Measurements from ENCODE around the gene TBC1D21. TPM values are rescaled to one million over a fixed set of nuclear protein-coding genes. Genes with fewer than 3 reads are reported as not detected.
"Not testable (repeated sequence)": the region's sequence is repeated elsewhere in the genome, so short reads cannot be mapped to it uniquely, and the experiment has no call there.

Gene TBC1D21
- total RNA-seq, 6 donors from 2014 or later: not detected

GRCh38 chr15:73936588-73937290, 63.4 kb downstream of the TBC1D21 start:
- 46 to 50% methylated on average over 7 to 12 of the region's 12 CpGs for WGBS, 2 donors
- Histone ChIP-seq H3K4me3 (no peak overlapping the region), H3K27me3 (no peaks in the 10 kb centered on the region), H3K4me1 (peaks cover 5 to 27% (median 20%) of the 10 kb centered on the region in 4 donors), H3K9me3 (no peaks in the 10 kb centered on the region), H3K36me3 (no peaks in the 10 kb centered on the region), H3K27ac (no peak overlapping the region)
- no peak for DNase-seq
- ATAC-seq (ENCODE audit: low FRiP score in 2 of 2): no peak
- no peak for TF ChIP-seq POLR2AphosphoS5 (IDR thresholded peaks at IDR 0.05)
- no peak for TF ChIP-seq EP300 (IDR thresholded peaks at IDR 0.05)
- TF ChIP-seq POLR2A (IDR thresholded peaks at IDR 0.05): no peak
- TF ChIP-seq CTCF (IDR thresholded peaks at IDR 0.05): no peak

GRCh38 chr15:73937296-73937695, 63.9 kb downstream of the TBC1D21 start:
- ATAC-seq (ENCODE audit: low FRiP score in 2 of 2) (no peak), DNase-seq (no peak)
- no peaks in the 10 kb centered on the region for H3K9me3 ChIP-seq
- H3K27ac ChIP-seq: no peak overlapping the region
- peaks cover 5 to 27% (median 20%) of the 10 kb centered on the region in 4 donors for H3K4me1 ChIP-seq
- no peaks in the 10 kb centered on the region for H3K36me3 ChIP-seq
- 80 to 95% methylated on average over 7 to 9 of the region's 10 CpGs for WGBS, 2 donors
- no peaks in the 10 kb centered on the region for H3K27me3 ChIP-seq
- TF ChIP-seq EP300 (IDR thresholded peaks at IDR 0.05) (no peak), POLR2AphosphoS5 (IDR thresholded peaks at IDR 0.05) (no peak), CTCF (IDR thresholded peaks at IDR 0.05) (no peak), POLR2A (IDR thresholded peaks at IDR 0.05) (no peak)
- no peak overlapping the region for H3K4me3 ChIP-seq

- ATAC-seq (ENCODE audit: low FRiP score in 2 of 2) (no peak), DNase-seq (no peak)
- Histone ChIP-seq H3K4me3 (no peak overlapping the region), H3K9me3 (no peaks in the 10 kb centered on the region), H3K27me3 (no peaks in the 10 kb centered on the region), H3K27ac (no peak overlapping the region), H3K4me1 (peaks cover 5 to 27% (median 20%) of the 10 kb centered on the region in 4 donors), H3K36me3 (no peaks in the 10 kb centered on the region)
- no peak for TF ChIP-seq EP300 (IDR thresholded peaks at IDR 0.05)
- TF ChIP-seq CTCF (IDR thresholded peaks at IDR 0.05): no peak
- TF ChIP-seq POLR2A (IDR thresholded peaks at IDR 0.05): no peak
- no peak for TF ChIP-seq POLR2AphosphoS5 (IDR thresholded peaks at IDR 0.05)
- WGBS, 2 donors: 93 to 94% methylated on average over 11 of the region's 11 CpGs
These were observed 64.4 kb downstream of the TBC1D21 start for GRCh38 chr15:73937726-73938125.

- DNase-seq: not testable (repeated sequence)
These were observed 65.2 kb downstream of the TBC1D21 start for GRCh38 chr15:73938516-73938915.

More at GRCh38 chr15:73938516-73938915, 65.2 kb downstream of the TBC1D21 start:
- not testable (repeated sequence) for H3K4me3 ChIP-seq; H3K27me3 ChIP-seq; H3K27ac ChIP-seq; H3K9me3 ChIP-seq; ATAC-seq (ENCODE audit: low FRiP score in 2 of 2); H3K36me3 ChIP-seq
- H3K4me1 ChIP-seq: peaks cover 5 to 27% (median 20%) of the 10 kb centered on the region in 4 donors
- 96 to 98% methylated on average over 8 of the region's 8 CpGs for WGBS, 2 donors

Other genes with a start within 250 kb of the TBC1D21 start
- 100 to 1,000 TPM in 4 of 6 donors, 10 to 100 TPM in 2; 70.2 to 151 (median 108) TPM for gene NPTN, start 240.2 kb upstream of the TBC1D21 start, total RNA-seq
- gene CD276, start 189.2 kb upstream of the TBC1D21 start, total RNA-seq: 10 to 100 TPM; 32.2 to 83.6 (median 65.8) TPM
- gene INSYN1, start 120.2 kb upstream of the TBC1D21 start, total RNA-seq: 10 to 100 TPM in 1 of 6 donors, 1 to 10 TPM in 5; 3.1 to 17.1 (median 5.1) TPM
- 10 to 100 TPM in 2 of 6 donors, 1 to 10 TPM in 4; 6.0 to 25.9 (median 8.0) TPM for gene LOXL1, start 52.9 kb downstream of the TBC1D21 start, total RNA-seq
- gene STOML1, start 118.7 kb downstream of the TBC1D21 start, total RNA-seq: 10 to 100 TPM; 12.2 to 23.3 (median 18.3) TPM
- 100 to 1,000 TPM in 2 of 6 donors, 10 to 100 TPM in 4; 63.1 to 247 (median 92.9) TPM for gene PML, start 121.2 kb downstream of the TBC1D21 start, total RNA-seq
- gene GOLGA6A, start 209.0 kb downstream of the TBC1D21 start, total RNA-seq: under 1 TPM in 1 of 6 donors, not detected in 5; 0.30 TPM